Gastrocnemius medialis (tissue), 4 donors: ENCODE results near the gene GRB2. TPM values are rescaled to one million over a fixed set of nuclear protein-coding genes. Genes with fewer than 3 reads are reported as not detected.

Experiments used
- ATAC-seq, 2 donors: fragments of 150-250 bp; one replicate each; pipeline ENCODE4 v1.9.1; 2016
- DNase-seq, 2 donors: peaks; one replicate each; pipeline ENCODE4 v3.0.0-alpha.2; 2019
- H3K27ac ChIP-seq, 4 donors: fragments of 200-600 bp; sonication (generic); 1 replicate in 1 of 4; 2 replicates in 3 of 4; pipeline ENCODE4 v1.5.1; 2016 to 2018; ENCODE audit warnings: mild to moderate bottlenecking in 2 of 4, moderate library complexity in 1 of 4
- H3K27me3 ChIP-seq, 3 donors: fragments of 200-600 bp; sonication (generic) in 2 of 3; 1 replicate in 1 of 3; 2 replicates in 2 of 3; pipeline versions ENCODE4 v1.5.1 to v1.6.0; 2016 to 2019; ENCODE audit warnings: mild to moderate bottlenecking in 1 of 3, moderate library complexity in 1 of 3
- H3K36me3 ChIP-seq, 2 donors: fragments of 200-600 bp; sonication (generic) in 1 of 2; one replicate each; pipeline ENCODE4 v1.5.1; 2017 to 2018
- H3K4me1 ChIP-seq, 2 donors: fragments of 200-600 bp; sonication (generic) in 1 of 2; one replicate each; pipeline ENCODE4 v1.5.1; 2016 to 2017; ENCODE audit warnings: mild to moderate bottlenecking in 2 of 2
- H3K4me3 ChIP-seq, 4 donors: fragments of 200-600 bp; sonication (generic) in 3 of 4; 1 replicate in 1 of 4; 2 replicates in 3 of 4; pipeline ENCODE4 v1.5.1; 2016 to 2019; ENCODE audit warnings: mild to moderate bottlenecking in 2 of 4
- H3K9me3 ChIP-seq, 3 donors: fragments of 200-600 bp; sonication (generic) in 2 of 3; 1 replicate in 1 of 3; 2 replicates in 2 of 3; pipeline ENCODE4 v1.5.1; 2016 to 2019
- CTCF ChIP-seq, 5 experiments: fragments of 450-650 bp in 3 of 5; fragments of 200-600 bp in 2 of 5; sonication (generic) in 2 of 5; IDR thresholded peaks in 4 of 5; conservative IDR thresholded peaks in 1 of 5; 1 replicate in 4 of 5; 2 replicates in 1 of 5; pipeline ENCODE4 v1.5.1; 2016 to 2019; ENCODE audit warnings: antibody characterized with exemption in 5 of 5, mild to moderate bottlenecking in 3 of 5, moderate library complexity in 3 of 5
- POLR2A ChIP-seq, 2 donors: fragments of 450-650 bp; IDR thresholded peaks; one replicate each; pipeline ENCODE4 v1.6.1; 2017; ENCODE audit warnings: antibody characterized with exemption in 2 of 2, mild to moderate bottlenecking in 2 of 2, moderate library complexity in 2 of 2
- in situ Hi-C, 4 donors: fragments of 200-750 bp; cut with MboI; loops; one replicate each; pipeline versions ENCODE4 v1.15.0 to v1.8.0; 2017; ENCODE audit warnings: low sequenced_read_pairs in 4 of 4
- intact Hi-C: fragments of 100-400 bp; cut with DNase I; formaldehyde crosslinking; loops from one replicate; pipeline ENCODE4 v1.15.1; 2023; ENCODE audit warnings: low total_unique reads
- total RNA-seq, 4 donors: library from RNA; depleted of rRNA; stranded (reverse); fragments of >200 nt; gene quantifications; one replicate each; pipeline versions ENCODE4 v1.1.0 to v1.2.3, GENCODE V29; 2016

Gene GRB2
- total RNA-seq, 4 donors from 2014 or later: 41.7 to 88.5 (median 68.8) TPM

GRCh38 chr17:75430159-75430974 is 24.9 kb upstream of the GRB2 start:
- ATAC-seq (peak in 1 of 2 donors; percentile 47), DNase-seq (no peak)
- no peak overlapping the region for H3K4me3 ChIP-seq
- intact Hi-C loops (no loop called here), in situ Hi-C loops (loop anchor here in 2 of 4 donors (10.0 to 25.0 kb wide), 2 partner anchors 64 to 157 kb away; partner anchors contain the start of gene MYO15B (in 1 of the 2))
- no peaks in the 10 kb centered on the region for H3K9me3 ChIP-seq
- TF ChIP-seq POLR2A (IDR thresholded peaks at IDR 0.05) (no peak), CTCF (IDR thresholded peaks at IDR 0.05 in 4 of 5, conservative IDR thresholded peaks at IDR 0.05 in 1 of 5) (no peak)
- peaks cover 12 to 21% of the 10 kb centered on the region in 2 donors for H3K4me1 ChIP-seq
- no peaks in the 10 kb centered on the region for H3K27me3 ChIP-seq
- H3K27ac ChIP-seq: peak overlapping the region in 3 of 4 donors; percentile 22 to 53 (median 35)
- no peaks in the 10 kb centered on the region for H3K36me3 ChIP-seq

GRCh38 chr17:75428543-75429469 is 23.3 kb upstream of the GRB2 start:
- Histone ChIP-seq H3K4me3 (no peak overlapping the region), H3K4me1 (peaks cover 12 to 21% of the 10 kb centered on the region in 2 donors), H3K36me3 (no peaks in the 10 kb centered on the region), H3K27me3 (no peaks in the 10 kb centered on the region), H3K9me3 (no peaks in the 10 kb centered on the region), H3K27ac (peak overlapping the region; percentile 27 to 53 (median 43))
- ATAC-seq (peak in 1 of 2 donors; percentile 53), DNase-seq (no peak)
- in situ Hi-C loops: loop anchor here (5.0 to 25.0 kb wide), 3 partner anchors 83 to 158 kb away; partner anchors contain the start of genes CASKIN2 (in 1 of the 4), MYO15B (in 1 of the 4) and TSEN54 (in 1 of the 4)
- TF ChIP-seq POLR2A (IDR thresholded peaks at IDR 0.05) (no peak), CTCF (IDR thresholded peaks at IDR 0.05 in 4 of 5, conservative IDR thresholded peaks at IDR 0.05 in 1 of 5) (no peak)
- intact Hi-C loops: no loop called here

GRCh38 chr17:75418531-75418930 is 13.1 kb upstream of the GRB2 start:
- Histone ChIP-seq H3K9me3 (no peaks in the 10 kb centered on the region), H3K4me3 (no peak overlapping the region), H3K36me3 (no peaks in the 10 kb centered on the region), H3K4me1 (no peaks in the 10 kb centered on the region), H3K27ac (no peak overlapping the region), H3K27me3 (no peaks in the 10 kb centered on the region)
- intact Hi-C loops: no loop called here
- ATAC-seq (no peak), DNase-seq (no peak)
- in situ Hi-C loops: loop anchor here in 1 of 4 donors (10.0 kb wide), 1 partner anchor 94 kb away; no protein-coding TSS in a partner anchor
- no peak for TF ChIP-seq CTCF (IDR thresholded peaks at IDR 0.05 in 4 of 5, conservative IDR thresholded peaks at IDR 0.05 in 1 of 5)
- no peak for TF ChIP-seq POLR2A (IDR thresholded peaks at IDR 0.05)

- TF ChIP-seq POLR2A (IDR thresholded peaks at IDR 0.05) (no peak), CTCF (IDR thresholded peaks at IDR 0.05 in 4 of 5, conservative IDR thresholded peaks at IDR 0.05 in 1 of 5) (no peak)
- no peak for DNase-seq
- in situ Hi-C loops: loop anchor here in 1 of 4 donors (10.0 kb wide), 1 partner anchor 92 kb away; no protein-coding TSS in a partner anchor
- peaks cover 0 to 6% of the 10 kb centered on the region in 2 donors for H3K4me1 ChIP-seq
- no peaks in the 10 kb centered on the region for H3K27me3 ChIP-seq
- H3K36me3 ChIP-seq: no peaks in the 10 kb centered on the region
- no peak overlapping the region for H3K27ac ChIP-seq
- H3K9me3 ChIP-seq: no peaks in the 10 kb centered on the region
- intact Hi-C loops: no loop called here
- no peak overlapping the region for H3K4me3 ChIP-seq
- ATAC-seq: no peak
These were observed 11.6 kb upstream of the GRB2 start for GRCh38 chr17:75417054-75417580.
